Activated gamma-delta T cell treated with anti-CD3 and anti-CD28 coated beads, Interleukin-2, amount 50 U/mL, for 16 hours (primary cell): ENCODE measurements around the gene ELP4.
"Not testable (repeated sequence)": the region's sequence is repeated elsewhere in the genome, so short reads cannot be mapped to it uniquely, and the experiment has no call there.

Experiments used
- DNase-seq: peaks from one replicate; pipeline ENCODE4 v3.0.0-alpha.2; 2020; ENCODE audit warnings: low read depth

The ELP4 gene

GRCh38 chr11:31542862-31543261 is 33.3 kb downstream of the ELP4 start:
- no peak for DNase-seq

- DNase-seq, result no peak
These were observed 46.4 kb downstream of the ELP4 start for GRCh38 chr11:31555938-31556337.

GRCh38 chr11:31558001-31558400 is 48.4 kb downstream of the ELP4 start:
- DNase-seq, result no peak

- no peak for DNase-seq
These were observed 51.4 kb downstream of the ELP4 start for GRCh38 chr11:31560842-31561476.

GRCh38 chr11:31564517-31564916 is 55.0 kb downstream of the ELP4 start:
- DNase-seq, result not testable (repeated sequence)

- DNase-seq, result not testable (repeated sequence)
These were observed 64.6 kb downstream of the ELP4 start for GRCh38 chr11:31574133-31574532.

- not testable (repeated sequence) for DNase-seq
These were observed 66.2 kb downstream of the ELP4 start for GRCh38 chr11:31575764-31576163.

- not testable (repeated sequence) for DNase-seq
These were observed 69.8 kb downstream of the ELP4 start for GRCh38 chr11:31579412-31579811.

- no peak for DNase-seq
These were observed 73.1 kb downstream of the ELP4 start for GRCh38 chr11:31582697-31583096.

- no peak for DNase-seq
These were observed 88.9 kb downstream of the ELP4 start for GRCh38 chr11:31598454-31598853.

GRCh38 chr11:31601635-31602282 is 92.2 kb downstream of the ELP4 start:
- DNase-seq, result no peak

- DNase-seq, result no peak
These were observed 97.3 kb downstream of the ELP4 start for GRCh38 chr11:31606893-31607292.

- DNase-seq, result no peak
These were observed 98.3 kb downstream of the ELP4 start for GRCh38 chr11:31607914-31608313.

- no peak for DNase-seq
These were observed 99.4 kb downstream of the ELP4 start for GRCh38 chr11:31608995-31609394.

GRCh38 chr11:31610544-31610943 is 101.0 kb downstream of the ELP4 start:
- no peak for DNase-seq

- no peak for DNase-seq
These were observed 107.7 kb downstream of the ELP4 start for GRCh38 chr11:31617246-31617645.

- DNase-seq, result no peak
These were observed 110.4 kb downstream of the ELP4 start for GRCh38 chr11:31619980-31620379.

- no peak for DNase-seq
These were observed 110.9 kb downstream of the ELP4 start for GRCh38 chr11:31620434-31620833.

- no peak for DNase-seq
These were observed 116.3 kb downstream of the ELP4 start for GRCh38 chr11:31625868-31626267.

- DNase-seq, result no peak
These were observed 118.5 kb downstream of the ELP4 start for GRCh38 chr11:31628111-31628510.

GRCh38 chr11:31636983-31637382 is 127.4 kb downstream of the ELP4 start:
- DNase-seq, result no peak

- no peak for DNase-seq
These were observed 131.0 kb downstream of the ELP4 start for GRCh38 chr11:31640611-31641010.

- DNase-seq, result no peak
These were observed 132.0 kb downstream of the ELP4 start for GRCh38 chr11:31641477-31642062.

GRCh38 chr11:31643857-31644256 is 134.3 kb downstream of the ELP4 start:
- DNase-seq, result no peak
